Measurements from ENCODE around the gene AQP2. TPM values are rescaled to one million over a fixed set of nuclear protein-coding genes. Genes with fewer than 3 reads are reported as not detected.

The AQP2 gene
- total RNA-seq, 2 experiments from 2014 or later: not detected

DNA sequence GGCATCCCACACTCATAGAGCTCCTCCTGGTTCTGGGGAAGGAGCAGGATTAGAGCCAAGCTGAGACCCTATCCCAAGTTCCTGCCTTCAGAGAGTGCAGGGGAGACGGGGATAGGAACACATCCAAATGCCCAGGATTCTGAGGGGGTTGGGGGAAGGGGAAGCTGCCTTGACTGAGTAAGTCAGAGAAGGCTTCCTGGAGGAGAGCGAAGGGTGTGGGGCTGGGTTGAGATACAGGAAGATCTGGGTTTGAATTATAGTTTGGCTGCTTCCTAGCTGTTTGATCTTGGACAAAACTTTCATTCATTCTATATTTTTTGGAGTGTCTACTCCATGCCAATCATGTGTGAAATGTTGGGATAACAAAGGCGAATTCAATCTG, 8.0 kb upstream of the AQP2 start:
- no peak for ATAC-seq (ENCODE audit: poor library complexity)
- no peaks in the 10 kb centered on the region for H3K36me3 ChIP-seq (ENCODE audit: insufficient read depth, low read length)
- H3K4me3 ChIP-seq (ENCODE audit: low read length): no peak overlapping the region
- H3K9me3 ChIP-seq (ENCODE audit: control insufficient read depth in 1 of 2, insufficient read depth in 1 of 2, low read length in 2 of 2): no peaks in the 10 kb centered on the region
- Mint-ChIP-seq H3K27ac (peak overlapping the region; percentile 13), H3K4me3 (no peak overlapping the region), H3K9me3 (no peaks in the 10 kb centered on the region), H3K36me3 (ENCODE audit: low read depth) (no peaks in the 10 kb centered on the region), H3K4me1 (ENCODE audit: low read depth) (peaks cover 30% of the 10 kb centered on the region), H3K27me3 (no peaks in the 10 kb centered on the region)
- POLR2A ChIA-PET: no interaction called here
- DNase-seq: no peak
- peaks cover 40% of the 10 kb centered on the region for H3K4me1 ChIP-seq (ENCODE audit: insufficient read depth, low read length)
- H3K27ac ChIP-seq (ENCODE audit: low read depth in 1 of 2, low read length in 2 of 2): no peak overlapping the region
- H3K27me3 ChIP-seq (ENCODE audit: control insufficient read depth in 1 of 2, insufficient read depth in 2 of 2, low read length in 2 of 2): no peaks in the 10 kb centered on the region
- no peak for TF ChIP-seq CTCF (IDR thresholded peaks at IDR 0.05)
- CTCF ChIA-PET: interaction anchor here (1.5 kb wide), 1 partner anchor 25 kb away, joined by 4 read pairs; no protein-coding TSS in a partner anchor
- intact Hi-C loops (cut with DNase I, micrococcal nuclease): no loop called here

DNA sequence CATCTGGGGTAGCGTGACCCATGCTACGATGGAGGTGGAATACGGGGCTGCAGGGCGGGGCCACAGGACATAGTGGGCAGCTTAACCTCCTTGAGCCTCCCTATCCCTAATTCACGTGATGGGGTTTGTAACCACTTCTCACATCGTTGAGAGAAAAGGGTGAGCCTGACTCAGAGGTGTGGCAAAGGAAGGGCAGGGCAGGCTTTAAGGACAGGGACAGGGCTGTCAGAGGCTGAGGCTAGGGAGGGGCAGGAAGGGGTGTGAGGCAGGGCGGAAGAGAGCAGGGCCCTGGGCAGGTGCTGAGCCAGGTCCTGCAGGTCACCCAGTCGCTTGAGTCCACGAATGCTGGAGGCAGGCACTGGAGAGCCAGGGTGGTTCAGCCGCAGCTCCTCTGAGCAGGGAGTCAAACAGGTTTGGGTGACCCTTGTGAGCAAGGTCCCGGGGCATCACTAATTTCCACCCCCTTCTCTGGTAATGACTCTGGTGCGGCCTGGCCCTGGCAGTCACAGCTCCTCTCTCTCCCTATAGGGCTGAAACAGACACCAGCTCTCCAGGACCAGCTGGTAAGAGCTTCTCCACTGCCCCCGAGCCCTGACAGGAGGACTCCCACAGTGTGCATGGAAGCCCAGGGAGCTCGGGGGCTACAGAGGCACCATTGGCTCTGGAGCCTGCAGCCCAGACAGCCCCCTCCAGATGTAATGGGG, 7.5 kb upstream of the AQP2 start:
- Histone ChIP-seq H3K36me3 (ENCODE audit: insufficient read depth, low read length) (no peaks in the 10 kb centered on the region), H3K9me3 (ENCODE audit: control insufficient read depth in 1 of 2, insufficient read depth in 1 of 2, low read length in 2 of 2) (no peaks in the 10 kb centered on the region), H3K4me3 (ENCODE audit: low read length) (no peak overlapping the region), H3K27me3 (ENCODE audit: control insufficient read depth in 1 of 2, insufficient read depth in 2 of 2, low read length in 2 of 2) (no peaks in the 10 kb centered on the region), H3K4me1 (ENCODE audit: insufficient read depth, low read length) (peaks cover 40% of the 10 kb centered on the region), H3K27ac (ENCODE audit: low read depth in 1 of 2, low read length in 2 of 2) (no peak overlapping the region)
- peak overlapping the region; percentile 13 for H3K27ac Mint-ChIP-seq
- intact Hi-C loops (cut with DNase I, micrococcal nuclease): no loop called here
- no peaks in the 10 kb centered on the region for H3K9me3 Mint-ChIP-seq
- H3K4me3 Mint-ChIP-seq: no peak overlapping the region
- ChIA-PET CTCF (interaction anchor here (1.5 kb wide), 1 partner anchor 24 kb away, joined by 4 read pairs; no protein-coding TSS in a partner anchor), POLR2A (no interaction called here)
- peaks cover 30% of the 10 kb centered on the region for H3K4me1 Mint-ChIP-seq (ENCODE audit: low read depth)
- TF ChIP-seq CTCF (IDR thresholded peaks at IDR 0.05): no peak
- DNase-seq (peak in 6 of 14 experiments; percentile 6 to 30 (median 13)), ATAC-seq (ENCODE audit: poor library complexity) (peak; percentile 16)
- H3K36me3 Mint-ChIP-seq (ENCODE audit: low read depth): no peaks in the 10 kb centered on the region
- H3K27me3 Mint-ChIP-seq: no peaks in the 10 kb centered on the region

- POLR2A ChIA-PET: no interaction called here
- TF ChIP-seq CTCF (IDR thresholded peaks at IDR 0.05): no peak
- Mint-ChIP-seq H3K36me3 (ENCODE audit: low read depth) (no peaks in the 10 kb centered on the region), H3K4me3 (no peak overlapping the region), H3K4me1 (ENCODE audit: low read depth) (peaks cover 30% of the 10 kb centered on the region), H3K27ac (no peak overlapping the region), H3K9me3 (no peaks in the 10 kb centered on the region), H3K27me3 (no peaks in the 10 kb centered on the region)
- ATAC-seq (ENCODE audit: poor library complexity) (no peak), DNase-seq (no peak)
- Histone ChIP-seq H3K9me3 (ENCODE audit: control insufficient read depth in 1 of 2, insufficient read depth in 1 of 2, low read length in 2 of 2) (no peaks in the 10 kb centered on the region), H3K4me3 (ENCODE audit: low read length) (no peak overlapping the region), H3K36me3 (ENCODE audit: insufficient read depth, low read length) (no peaks in the 10 kb centered on the region), H3K27me3 (ENCODE audit: control insufficient read depth in 1 of 2, insufficient read depth in 2 of 2, low read length in 2 of 2) (no peaks in the 10 kb centered on the region), H3K4me1 (ENCODE audit: insufficient read depth, low read length) (peaks cover 40% of the 10 kb centered on the region), H3K27ac (ENCODE audit: low read depth in 1 of 2, low read length in 2 of 2) (no peak overlapping the region)
- intact Hi-C loops (cut with DNase I, micrococcal nuclease): no loop called here
- CTCF ChIA-PET: no interaction called here
These were observed 6.9 kb upstream of the AQP2 start for GRCh38 chr12:49943625-49943960.

Data from CD4-positive, alpha-beta T cell (primary cell).